Esophagus squamous epithelium (tissue), 5 donors: ENCODE measurements around the gene ITGB1BP2. TPM values are rescaled to one million over a fixed set of nuclear protein-coding genes. Genes with fewer than 3 reads are reported as not detected.
"Not testable (repeated sequence)": the region's sequence is repeated elsewhere in the genome, so short reads cannot be mapped to it uniquely, and the experiment has no call there.

Source experiments
- DNase-seq: peaks from one replicate; lab custom pipeline; 2025; lab: John Stamatoyannopoulos, UW
- H3K27ac ChIP-seq, 4 donors: fragments of 200-600 bp; sonication (generic); one replicate each; pipeline ENCODE4 v1.5.1; 2016 to 2019; ENCODE audit warnings: mild to moderate bottlenecking in 1 of 4
- H3K27me3 ChIP-seq, 4 donors: fragments of 200-600 bp; sonication (generic); 1 replicate in 3 of 4; 2 replicates in 1 of 4; pipeline versions ENCODE4 v1.5.1 to v1.6.0; 2017 to 2021; ENCODE audit warnings: antibody characterized with exemption in 1 of 4
- H3K36me3 ChIP-seq, 3 donors: fragments of 200-600 bp; sonication (generic); one replicate each; pipeline ENCODE4 v1.5.1; 2016 to 2019
- H3K4me1 ChIP-seq, 3 donors: fragments of 200-600 bp; sonication (generic); one replicate each; pipeline ENCODE4 v1.5.1; 2017 to 2019
- H3K4me3 ChIP-seq, 4 donors: fragments of 200-600 bp; sonication (generic); 1 replicate in 3 of 4; 2 replicates in 1 of 4; pipeline ENCODE4 v1.5.1; 2016 to 2019; ENCODE audit warnings: mild to moderate bottlenecking in 2 of 4, moderate library complexity in 1 of 4
- H3K9me3 ChIP-seq, 3 donors: fragments of 200-600 bp; sonication (generic); one replicate each; pipeline ENCODE4 v1.5.1; 2016 to 2019
- POLR2A ChIP-seq, 4 donors: fragments of 450-650 bp; IDR thresholded peaks; one replicate each; pipeline ENCODE4 v1.6.1; 2017; ENCODE audit warnings: antibody characterized with exemption in 4 of 4, mild to moderate bottlenecking in 4 of 4, moderate library complexity in 3 of 4
- WGBS, 2 donors: methylation state at CpG; one replicate each; pipeline ENCODE4 v1.1.5; 2018; 5-methylcytosine and 5-hydroxymethylcytosine counted together
- intact Hi-C: fragments of 100-400 bp; cut with DNase I; formaldehyde crosslinking; loops from one replicate; pipeline ENCODE4 v1.15.0; 2022
- total RNA-seq, 4 donors: library from RNA; depleted of rRNA; stranded (reverse); fragments of >200 nt; gene quantifications; one replicate each; pipeline ENCODE4 v1.1.0, GENCODE V29; 2016
- TF ChIP-seq, protein P1 (sequence below), 6 experiments: fragments of 450-650 bp in 4 of 6; fragments of 200-600 bp in 2 of 6; sonication (generic) in 2 of 6; IDR thresholded peaks; one replicate each; pipeline ENCODE4 v1.5.1; 2016 to 2019; ENCODE audit warnings: antibody characterized with exemption in 6 of 6, mild to moderate bottlenecking in 4 of 6, moderate library complexity in 4 of 6
- donor health status: DM: yes; HTN: yes; CAD: no.

ITGB1BP2 gene
- total RNA-seq, 4 donors from 2014 or later = 1.9 to 3.9 (median 2.2) TPM

DNA sequence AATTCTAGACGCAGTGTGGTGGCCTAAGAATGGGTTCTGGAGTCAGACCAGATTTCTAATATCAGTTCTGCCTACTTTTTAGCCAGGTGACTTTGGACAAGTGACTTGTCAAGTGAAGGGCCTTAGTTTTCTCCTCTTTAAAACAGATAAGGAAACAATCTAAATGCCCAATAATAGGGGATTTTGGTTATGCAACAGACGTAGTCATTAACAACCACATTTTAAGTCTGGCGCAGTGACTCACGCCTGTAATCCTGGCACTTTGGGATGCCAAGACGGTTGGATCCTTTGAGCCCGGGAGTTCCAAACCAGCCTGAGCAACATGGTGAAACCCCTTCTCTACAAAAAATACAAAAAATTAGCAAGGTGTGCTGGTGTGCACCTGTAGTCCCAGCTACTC, 45.5 kb upstream of the ITGB1BP2 start:
- no peaks in the 10 kb centered on the region for H3K36me3 ChIP-seq
- no peak for DNase-seq
- H3K9me3 ChIP-seq = no peaks in the 10 kb centered on the region
- H3K4me3 ChIP-seq = no peak overlapping the region
- WGBS, 2 donors = 57 to 58% methylated on average over 1 to 6 of the region's 6 CpGs
- intact Hi-C loops = no loop called here
- peak overlapping the region in 3 of 4 donors; percentile 30 to 90 (median 82) for H3K27ac ChIP-seq
- H3K27me3 ChIP-seq = no peaks in the 10 kb centered on the region
- peaks cover 0 to 29% (median 8%) of the 10 kb centered on the region in 3 donors for H3K4me1 ChIP-seq
- no peak for TF ChIP-seq POLR2A (IDR thresholded peaks at IDR 0.05)
- TF ChIP-seq, protein P1, sequence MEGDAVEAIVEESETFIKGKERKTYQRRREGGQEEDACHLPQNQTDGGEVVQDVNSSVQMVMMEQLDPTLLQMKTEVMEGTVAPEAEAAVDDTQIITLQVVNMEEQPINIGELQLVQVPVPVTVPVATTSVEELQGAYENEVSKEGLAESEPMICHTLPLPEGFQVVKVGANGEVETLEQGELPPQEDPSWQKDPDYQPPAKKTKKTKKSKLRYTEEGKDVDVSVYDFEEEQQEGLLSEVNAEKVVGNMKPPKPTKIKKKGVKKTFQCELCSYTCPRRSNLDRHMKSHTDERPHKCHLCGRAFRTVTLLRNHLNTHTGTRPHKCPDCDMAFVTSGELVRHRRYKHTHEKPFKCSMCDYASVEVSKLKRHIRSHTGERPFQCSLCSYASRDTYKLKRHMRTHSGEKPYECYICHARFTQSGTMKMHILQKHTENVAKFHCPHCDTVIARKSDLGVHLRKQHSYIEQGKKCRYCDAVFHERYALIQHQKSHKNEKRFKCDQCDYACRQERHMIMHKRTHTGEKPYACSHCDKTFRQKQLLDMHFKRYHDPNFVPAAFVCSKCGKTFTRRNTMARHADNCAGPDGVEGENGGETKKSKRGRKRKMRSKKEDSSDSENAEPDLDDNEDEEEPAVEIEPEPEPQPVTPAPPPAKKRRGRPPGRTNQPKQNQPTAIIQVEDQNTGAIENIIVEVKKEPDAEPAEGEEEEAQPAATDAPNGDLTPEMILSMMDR (IDR thresholded peaks at IDR 0.05) = no peak

GRCh38 chrX:71256856-71257255, 44.7 kb upstream of the ITGB1BP2 start:
- Histone ChIP-seq H3K9me3 (no peaks in the 10 kb centered on the region), H3K36me3 (no peaks in the 10 kb centered on the region), H3K4me3 (no peak overlapping the region), H3K27me3 (no peaks in the 10 kb centered on the region), H3K27ac (no peak overlapping the region), H3K4me1 (peaks cover 0 to 23% (median 8%) of the 10 kb centered on the region in 3 donors)
- WGBS, 2 donors = 91 to 95% methylated on average over 4 of the region's 4 CpGs
- TF ChIP-seq, protein P1 (IDR thresholded peaks at IDR 0.05) = no peak
- no peak for TF ChIP-seq POLR2A (IDR thresholded peaks at IDR 0.05)
- intact Hi-C loops = no loop called here
- no peak for DNase-seq

DNA sequence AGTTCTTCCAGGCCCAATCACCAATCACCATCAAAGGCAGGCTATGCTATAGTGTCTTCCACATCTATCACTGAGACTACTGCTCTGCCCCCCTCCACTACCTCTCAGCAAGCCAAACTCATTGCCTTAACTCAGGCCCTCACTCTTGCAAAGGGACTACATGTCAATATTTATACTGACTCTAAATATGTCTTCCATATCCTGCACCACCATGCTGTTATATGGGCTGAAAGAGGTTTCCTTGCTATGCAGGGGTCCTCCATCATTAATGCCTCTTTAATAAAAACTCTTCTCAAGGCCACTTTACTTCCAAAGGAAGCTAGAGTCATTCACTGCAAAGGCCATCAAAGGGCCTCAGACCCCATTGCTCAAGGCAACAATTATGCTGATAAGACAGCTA, 32.9 kb upstream of the ITGB1BP2 start:
- intact Hi-C loops, H3K4me1 ChIP-seq, H3K4me3 ChIP-seq, DNase-seq, H3K9me3 ChIP-seq, H3K36me3 ChIP-seq, H3K27me3 ChIP-seq, H3K27ac ChIP-seq: not testable (repeated sequence)

GRCh38 chrX:71269801-71270395, 31.7 kb upstream of the ITGB1BP2 start:
- DNase-seq = no peak
- TF ChIP-seq POLR2A (IDR thresholded peaks at IDR 0.05) = no peak
- TF ChIP-seq, protein P1 (IDR thresholded peaks at IDR 0.05) = no peak
- intact Hi-C loops = no loop called here
- no peaks in the 10 kb centered on the region for H3K36me3 ChIP-seq
- peaks cover 0 to 6% (median 0%) of the 10 kb centered on the region in 3 donors for H3K9me3 ChIP-seq
- no peaks in the 10 kb centered on the region for H3K27me3 ChIP-seq
- H3K27ac ChIP-seq = no peak overlapping the region
- H3K4me1 ChIP-seq = no peaks in the 10 kb centered on the region
- 100% methylated on average over 1 to 2 of the region's 19 CpGs for WGBS, 2 donors
- no peak overlapping the region for H3K4me3 ChIP-seq

GRCh38 chrX:71272313-71272712, 29.2 kb upstream of the ITGB1BP2 start:
- H3K4me3 ChIP-seq, intact Hi-C loops, H3K4me1 ChIP-seq, H3K27me3 ChIP-seq, H3K27ac ChIP-seq, H3K36me3 ChIP-seq, H3K9me3 ChIP-seq, DNase-seq: not testable (repeated sequence)
- WGBS, 2 donors = 63 to 67% methylated on average over 1 to 2 of the region's 2 CpGs

GRCh38 chrX:71281300-71281699, 20.2 kb upstream of the ITGB1BP2 start:
- H3K27ac ChIP-seq, H3K36me3 ChIP-seq, H3K9me3 ChIP-seq, intact Hi-C loops, H3K4me3 ChIP-seq, DNase-seq, H3K27me3 ChIP-seq: not testable (repeated sequence)
- 76 to 100% methylated on average over 2 to 4 of the region's 11 CpGs for WGBS, 2 donors
- H3K4me1 ChIP-seq = peaks cover 0 to 19% (median 0%) of the 10 kb centered on the region in 3 donors
